Measurements from ENCODE around the gene HHIPL2.

HHIPL2 gene

DNA sequence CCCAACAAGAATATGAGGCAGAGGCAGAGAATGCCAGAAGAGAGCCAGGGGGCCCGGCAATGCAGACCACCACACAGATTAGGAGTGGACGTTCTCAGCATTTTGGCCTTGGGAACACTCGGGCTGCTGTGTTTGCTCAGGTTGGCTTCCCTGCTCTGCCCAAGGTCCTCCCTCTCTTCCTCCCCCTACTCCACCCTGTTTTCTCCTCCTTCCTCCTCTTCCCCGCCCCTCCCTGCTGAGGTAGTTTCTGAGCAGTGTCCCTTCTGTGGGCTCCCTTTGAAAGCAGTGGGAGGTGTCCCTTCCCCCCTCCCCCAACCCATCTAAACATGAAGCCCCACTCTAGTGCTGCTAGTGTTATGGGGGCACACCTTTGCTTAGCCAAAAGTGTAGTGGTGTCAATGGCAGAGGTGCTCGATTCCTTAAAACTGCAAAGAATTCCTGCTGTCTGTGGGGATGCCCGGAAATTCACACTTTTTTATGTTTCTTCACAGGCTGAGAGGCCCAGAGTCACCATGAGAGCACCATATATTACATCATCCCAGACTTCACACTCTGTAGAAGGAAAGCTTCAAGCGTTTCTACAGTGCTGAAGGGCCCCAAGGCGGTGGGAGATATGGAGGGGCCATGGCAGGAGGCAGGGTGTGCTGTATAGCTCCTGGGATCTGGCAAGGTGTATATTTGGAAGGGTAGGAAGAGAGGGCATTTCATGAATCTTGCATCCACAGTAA lies at the start of gene HHIPL2:
Gene HHIPL2, minus strand, starts transcription at position 161 of the 728 bp plus-strand sequence. Its CDS starts 60 bp downstream, at position 101.
- DNase-seq (ENCODE audit: low read depth) = no peak

DNA sequence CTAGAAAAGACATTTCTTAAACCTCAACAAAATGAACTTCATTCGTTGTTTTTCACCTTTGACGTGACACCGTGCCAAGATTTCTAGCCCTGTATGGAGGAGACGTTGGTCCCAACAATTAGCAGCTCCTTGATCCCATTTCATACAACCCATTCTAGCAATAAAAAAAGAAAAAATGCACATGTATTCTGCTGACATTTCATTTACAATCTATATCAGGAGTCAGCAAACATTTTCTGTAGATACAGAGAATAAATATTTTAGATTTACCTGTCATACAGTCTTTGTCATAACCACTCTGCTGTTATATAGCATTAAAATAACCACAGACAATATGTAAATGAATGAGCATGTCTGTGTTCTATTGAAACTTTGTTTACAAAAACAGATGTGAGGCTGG lies 48.8 kb upstream of the HHIPL2 start:
- no peak for DNase-seq (ENCODE audit: low read depth)

DNA sequence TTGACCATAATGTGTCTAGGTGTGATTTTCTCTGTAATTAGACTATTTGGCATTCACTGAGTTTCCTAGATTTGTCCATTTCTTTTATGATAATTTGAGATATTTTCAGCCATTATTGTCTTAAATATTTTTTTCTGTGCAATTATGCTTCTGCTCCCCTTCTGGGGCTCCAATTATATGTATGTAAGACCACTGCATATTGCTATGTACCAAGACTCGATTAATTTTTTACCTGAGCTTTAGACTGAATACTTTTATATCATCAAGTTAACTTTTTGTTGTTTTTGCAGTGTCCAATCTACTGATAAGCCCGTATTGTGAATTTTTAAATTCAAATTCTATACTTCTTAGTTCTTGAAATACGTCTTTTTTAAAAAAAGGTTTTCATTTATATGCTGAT lies 46.9 kb upstream of the HHIPL2 start:
- DNase-seq (ENCODE audit: low read depth) = no peak

DNA sequence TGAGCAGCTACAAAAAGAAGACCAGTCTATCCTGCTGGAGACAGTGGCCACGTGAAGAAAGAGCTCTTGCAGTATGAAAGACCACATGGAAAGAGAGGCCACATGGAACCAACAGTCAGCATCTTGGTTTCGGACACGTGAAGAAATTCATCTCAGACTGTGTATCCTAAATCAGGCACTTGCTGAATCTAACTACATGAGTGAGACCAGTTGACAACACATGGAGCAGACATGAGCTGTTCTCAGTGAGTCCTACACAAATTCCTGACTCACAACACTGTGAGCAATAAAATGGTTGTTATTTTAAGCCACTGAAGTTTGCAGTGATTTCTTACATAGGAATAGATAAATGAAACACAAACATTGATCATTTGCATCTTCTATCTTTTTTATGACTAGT lies 44.3 kb upstream of the HHIPL2 start:
- no peak for DNase-seq (ENCODE audit: low read depth)

DNA sequence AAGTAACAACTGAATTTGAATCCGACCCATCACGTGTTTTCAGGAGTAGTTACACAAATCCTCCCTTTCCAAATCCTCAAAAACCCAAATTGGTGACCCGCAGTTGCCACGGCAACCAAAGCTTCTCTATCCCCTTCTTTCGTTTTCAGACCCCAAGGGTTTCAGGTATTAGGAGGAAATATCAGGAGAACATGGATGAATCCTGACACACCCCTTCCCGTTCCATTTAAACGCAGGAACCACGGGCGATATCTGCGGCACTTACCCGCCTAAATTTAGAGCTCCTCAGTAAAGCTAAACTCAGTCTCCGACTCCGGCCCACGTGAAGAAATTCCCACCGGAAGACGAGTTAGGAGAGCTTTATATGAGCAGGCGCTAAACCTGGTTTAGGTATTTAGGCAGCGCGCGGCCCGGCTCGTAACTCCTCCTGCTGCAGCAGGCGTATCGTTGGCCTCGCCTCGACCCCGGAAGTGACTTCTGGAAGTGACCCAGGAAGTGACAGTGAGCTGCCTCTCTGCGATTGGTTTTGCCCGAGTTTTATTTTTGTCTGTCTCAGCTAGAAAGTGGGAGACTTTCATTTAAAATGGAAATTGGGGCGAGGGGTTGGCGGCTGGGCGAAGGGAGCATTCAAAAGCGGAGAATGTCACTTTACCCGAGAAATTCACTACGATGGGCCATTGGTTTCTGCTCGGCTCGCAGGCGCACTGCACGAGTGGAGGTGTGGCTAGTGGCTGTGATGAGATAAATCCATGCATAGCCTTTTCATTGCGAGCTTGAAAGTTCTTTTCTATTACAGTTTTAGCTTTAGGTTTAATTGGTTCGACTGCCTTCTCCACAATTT lies 41.8 kb upstream of the HHIPL2 start, which contains the start of gene TAF1A:
Gene TAF1A, minus strand, starts transcription at position 472 of the 841 bp plus-strand sequence.
- DNase-seq (ENCODE audit: low read depth) = peak; percentile 75

DNA sequence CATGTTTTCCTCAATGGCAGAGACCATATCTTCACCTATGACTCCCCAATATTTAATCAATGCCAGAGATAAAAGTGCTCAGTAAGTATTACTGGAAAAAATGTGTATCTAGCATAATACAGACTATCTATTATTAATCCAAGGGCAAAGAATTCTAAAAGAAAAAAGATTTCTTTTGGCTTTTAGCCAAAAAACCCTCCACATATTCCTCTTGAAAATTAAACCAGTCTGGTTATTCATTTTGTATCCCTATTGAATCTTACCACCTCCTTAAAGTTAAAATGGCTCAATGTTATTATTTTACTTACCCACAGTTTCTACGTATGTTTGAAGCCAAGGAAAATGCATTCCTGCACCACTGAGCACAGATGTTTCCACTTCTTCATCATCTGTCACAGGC lies 40.2 kb upstream of the HHIPL2 start:
- DNase-seq (ENCODE audit: low read depth) = no peak

DNA sequence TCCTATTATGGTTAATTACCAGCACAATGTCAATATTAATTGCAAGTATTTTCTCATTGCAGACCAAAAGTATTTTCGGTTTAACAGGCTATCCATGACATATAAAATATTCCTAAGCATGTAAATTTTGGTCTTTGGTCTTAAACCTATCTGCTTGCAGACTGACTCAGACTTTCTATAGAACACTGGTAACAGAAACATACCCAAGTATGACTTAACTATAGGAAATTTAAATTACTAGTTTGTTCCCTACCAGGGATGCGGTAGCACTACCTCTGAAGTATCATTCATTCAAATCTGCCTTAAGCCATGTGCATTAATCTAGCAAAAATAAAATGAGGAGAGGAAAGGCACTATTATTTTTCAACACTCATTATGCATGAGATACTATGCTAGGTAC lies 38.9 kb upstream of the HHIPL2 start:
- DNase-seq (ENCODE audit: low read depth) = no peak

DNA sequence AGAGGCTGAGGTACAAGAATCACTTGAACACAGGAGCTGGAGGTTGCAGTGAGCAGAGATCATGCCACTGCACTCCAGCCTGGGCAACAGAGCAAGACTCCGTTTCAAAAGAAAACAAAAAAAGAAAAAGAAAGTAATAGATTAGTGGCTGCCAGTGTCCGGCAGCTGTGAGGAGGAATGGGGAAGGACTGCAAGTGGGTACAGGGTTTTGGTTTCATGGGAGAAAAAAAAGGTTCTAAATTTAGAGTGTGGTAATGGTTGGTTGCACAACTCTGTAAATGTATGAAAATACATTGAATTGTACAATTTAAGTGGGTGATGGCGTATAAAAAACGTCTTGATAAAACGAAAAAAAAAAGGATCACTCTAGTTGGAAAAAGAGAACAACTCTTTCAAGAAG lies 35.2 kb upstream of the HHIPL2 start:
- DNase-seq (ENCODE audit: low read depth) = no peak

DNA sequence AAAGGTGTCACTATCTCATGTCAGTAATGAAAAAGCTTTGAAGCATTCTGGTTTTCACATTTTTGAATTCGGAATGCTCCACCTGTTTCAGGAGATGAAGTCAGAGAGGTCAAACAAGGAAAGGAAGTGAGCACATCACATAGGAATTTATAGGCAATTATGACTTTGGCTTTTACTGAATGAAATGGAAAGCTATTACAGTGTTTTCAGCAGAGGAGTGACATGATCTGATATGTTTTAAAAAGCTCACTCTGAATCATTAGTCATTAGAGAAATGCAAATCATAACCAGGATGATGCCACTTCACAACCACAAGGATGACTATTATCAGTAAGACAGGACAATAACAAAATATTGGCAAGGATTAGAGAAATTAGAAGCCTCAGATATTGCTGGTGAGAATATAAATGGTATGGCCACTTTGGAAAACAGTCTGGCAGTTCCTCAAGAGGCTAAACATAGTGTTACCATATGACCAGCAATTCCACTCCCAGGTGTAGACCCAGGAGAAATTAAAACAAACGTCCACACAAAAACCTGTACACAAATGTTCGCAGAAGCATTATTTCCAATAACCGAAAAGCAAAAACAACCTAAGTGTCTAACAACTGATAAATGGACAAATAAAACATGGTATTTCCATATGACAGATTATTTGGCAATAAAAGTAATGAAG lies 34.3 kb upstream of the HHIPL2 start:
- no peak for DNase-seq (ENCODE audit: low read depth)

DNA sequence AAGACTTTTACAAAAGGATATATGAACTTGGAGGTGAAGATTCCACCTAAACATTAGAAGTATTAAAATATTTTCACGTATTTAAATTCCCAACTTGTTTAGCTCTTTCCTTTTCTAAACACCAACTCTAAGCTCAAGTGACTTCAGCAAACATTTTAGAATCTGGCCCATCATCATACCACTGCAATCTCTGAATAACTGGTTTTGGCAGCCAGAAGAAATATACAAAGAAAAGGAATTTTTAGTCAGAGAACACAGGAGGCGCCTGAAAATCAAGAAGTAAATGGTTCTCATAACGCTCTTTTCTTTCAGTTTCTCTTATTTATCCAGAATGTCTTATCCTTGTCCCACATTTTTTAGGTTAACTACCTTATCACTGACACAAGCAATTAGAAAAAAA lies 31.4 kb upstream of the HHIPL2 start:
- DNase-seq (ENCODE audit: low read depth) = no peak

DNA sequence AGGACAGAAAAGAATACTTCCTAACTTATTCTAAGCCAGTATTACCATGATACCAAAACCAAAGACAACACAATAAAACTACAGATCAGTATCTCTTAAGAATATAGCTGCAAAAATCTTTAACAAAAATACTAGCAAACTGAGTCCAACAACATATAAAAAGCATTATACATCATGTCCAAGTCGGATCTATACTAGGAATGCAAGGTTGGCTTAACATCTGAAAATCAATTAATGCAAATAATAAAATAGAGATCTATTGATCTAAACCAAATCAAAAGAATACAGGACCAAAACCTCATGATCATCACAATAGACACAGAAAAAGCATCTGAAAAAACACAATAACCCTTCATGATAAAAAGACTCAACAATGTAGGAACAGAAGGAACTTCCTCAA lies 22.9 kb upstream of the HHIPL2 start:
- DNase-seq (ENCODE audit: low read depth) = no peak

DNA sequence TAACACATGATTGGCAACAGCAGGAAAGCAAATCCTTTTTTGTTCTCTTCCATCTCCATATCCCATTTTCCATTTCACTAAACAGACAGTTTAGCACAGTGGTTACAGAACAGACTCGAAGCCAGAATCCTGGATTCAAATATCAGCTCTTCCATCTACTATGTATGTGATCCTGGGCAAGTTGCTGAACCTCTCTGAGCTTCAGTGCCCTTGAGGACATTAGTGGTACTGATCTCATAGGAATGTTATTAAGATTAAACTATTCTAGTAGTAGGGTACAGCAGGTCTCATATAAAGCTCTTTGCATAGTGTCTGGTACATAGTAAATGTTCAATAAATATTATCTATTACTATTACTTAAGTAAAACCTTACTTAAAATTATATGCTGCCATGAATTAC lies 13.8 kb upstream of the HHIPL2 start:
- DNase-seq (ENCODE audit: low read depth) = no peak

DNA sequence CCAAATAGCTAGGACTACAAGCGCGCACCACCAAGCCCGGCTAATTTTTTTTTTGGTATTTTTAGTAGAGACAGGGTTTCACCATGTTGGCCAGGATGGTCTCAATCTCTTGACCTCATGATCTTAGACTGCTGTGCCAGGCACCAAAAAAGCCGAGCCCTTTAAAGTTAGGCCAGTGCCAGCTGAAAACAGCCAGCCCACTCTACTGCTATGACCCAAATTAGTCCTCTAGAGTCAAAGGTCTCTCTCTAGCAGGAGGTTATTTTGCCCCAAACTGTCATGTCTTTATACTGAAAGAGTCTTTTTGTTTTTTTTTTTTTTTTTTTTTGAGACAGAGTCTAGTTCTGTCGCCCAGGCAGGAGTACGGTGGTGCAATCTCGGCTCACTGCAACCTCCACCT lies 9.7 kb upstream of the HHIPL2 start:
- no peak for DNase-seq (ENCODE audit: low read depth)

DNA sequence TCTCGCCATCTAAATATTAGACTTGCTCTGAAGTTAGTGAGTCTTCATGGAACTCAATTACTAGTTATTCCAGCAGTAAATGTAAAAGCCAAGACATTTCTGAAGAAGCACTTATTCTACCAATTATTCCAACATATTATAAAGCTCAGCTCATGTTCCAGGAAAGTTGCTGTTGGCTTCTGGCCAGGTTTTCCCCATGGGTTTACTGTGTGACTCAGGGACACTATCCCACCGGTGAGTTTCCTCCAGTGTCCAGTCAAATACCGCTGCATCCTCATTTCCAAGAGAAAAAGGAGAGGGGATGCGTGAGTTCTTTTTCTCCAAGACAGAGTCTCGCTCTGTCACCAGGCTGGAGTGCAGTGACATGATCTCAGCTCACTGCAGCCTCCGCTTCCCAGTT lies 9.2 kb upstream of the HHIPL2 start:
- no peak for DNase-seq (ENCODE audit: low read depth)

DNA sequence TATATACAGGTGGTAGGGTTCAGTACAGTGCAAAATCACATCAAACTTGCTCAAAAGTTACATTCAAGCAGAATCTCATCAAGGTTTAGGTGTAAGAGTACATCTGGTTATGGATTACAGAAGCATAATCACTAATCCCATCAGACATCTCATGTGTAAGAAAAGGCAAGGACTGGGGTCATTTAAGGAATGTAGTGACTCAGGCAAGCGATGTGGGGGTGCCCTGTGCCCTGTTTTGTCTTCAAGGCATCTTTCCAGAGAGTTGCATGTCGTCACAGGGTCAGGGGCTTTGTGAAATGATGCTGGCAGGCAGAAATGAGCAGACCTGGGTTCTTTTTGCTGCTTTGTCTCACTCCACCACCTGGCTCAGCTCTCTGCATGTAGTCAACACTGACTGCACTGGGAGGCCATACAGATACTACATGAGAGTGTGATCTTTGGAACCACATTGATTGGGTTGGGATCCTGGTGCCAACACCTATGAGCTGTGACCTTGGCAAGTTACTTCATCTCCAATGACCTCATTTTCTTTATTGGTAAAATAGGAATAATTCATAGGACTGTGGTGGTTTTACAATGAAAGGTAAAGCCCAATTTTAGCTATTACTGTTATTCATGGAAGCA lies 8.2 kb upstream of the HHIPL2 start:
- DNase-seq (ENCODE audit: low read depth) = no peak

DNA sequence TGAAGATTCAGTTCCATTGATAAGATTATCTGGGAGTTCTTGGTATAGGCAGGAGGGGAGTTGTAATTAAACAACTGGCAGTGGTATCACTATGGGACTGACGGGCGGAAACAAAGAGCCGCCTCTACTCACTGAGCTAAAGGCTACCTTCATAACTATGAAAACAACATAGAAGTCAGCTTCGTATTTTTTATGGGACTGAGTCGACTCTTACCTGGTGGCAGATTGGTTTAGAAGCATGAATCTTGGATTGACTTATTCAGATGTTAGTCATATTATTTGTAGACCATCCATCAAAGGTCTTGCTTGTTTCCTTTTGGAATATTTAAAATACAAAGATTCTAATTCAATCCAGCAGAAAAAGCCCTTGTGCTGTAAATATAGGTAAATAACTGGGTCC lies 6.3 kb upstream of the HHIPL2 start:
- DNase-seq (ENCODE audit: low read depth) = no peak

DNA sequence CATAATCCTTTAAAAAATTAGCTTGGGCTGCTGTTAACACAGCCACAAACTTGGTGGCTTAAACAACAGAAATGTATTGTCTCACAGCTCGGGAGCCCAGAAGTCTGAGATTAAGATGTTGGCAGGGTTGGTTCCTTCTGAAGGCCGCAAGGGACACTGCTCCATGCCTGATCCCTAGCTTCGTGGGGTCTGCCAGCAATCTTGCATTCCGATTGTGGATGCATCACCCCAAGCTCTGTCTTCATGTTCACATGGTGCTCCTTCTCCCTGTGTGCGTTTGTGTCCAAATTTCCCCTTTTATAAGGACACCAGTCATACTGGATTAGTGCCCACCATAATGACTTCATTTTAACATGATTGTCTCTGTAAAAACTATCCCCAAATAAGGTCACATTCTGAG lies 5.0 kb upstream of the HHIPL2 start:
- DNase-seq (ENCODE audit: low read depth) = no peak

DNA sequence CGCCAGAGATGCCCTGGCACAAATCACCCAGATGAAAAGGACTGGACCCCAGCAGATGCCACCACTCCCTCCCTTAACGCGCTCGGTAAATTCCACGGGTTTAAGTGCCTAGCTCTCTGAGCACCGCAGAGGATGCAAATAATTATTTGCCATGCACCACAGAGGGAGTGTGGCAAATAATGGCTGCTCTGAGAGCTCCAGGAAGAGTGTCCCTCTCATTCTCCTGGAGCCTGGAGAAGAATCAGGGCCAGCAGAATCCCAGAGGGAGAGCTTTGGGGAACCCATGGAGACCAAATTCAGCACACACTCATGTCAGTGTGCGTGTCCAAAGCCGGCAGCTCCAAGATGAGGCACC lies 667 bp downstream of the HHIPL2 start:
- no peak for DNase-seq (ENCODE audit: low read depth)

DNA sequence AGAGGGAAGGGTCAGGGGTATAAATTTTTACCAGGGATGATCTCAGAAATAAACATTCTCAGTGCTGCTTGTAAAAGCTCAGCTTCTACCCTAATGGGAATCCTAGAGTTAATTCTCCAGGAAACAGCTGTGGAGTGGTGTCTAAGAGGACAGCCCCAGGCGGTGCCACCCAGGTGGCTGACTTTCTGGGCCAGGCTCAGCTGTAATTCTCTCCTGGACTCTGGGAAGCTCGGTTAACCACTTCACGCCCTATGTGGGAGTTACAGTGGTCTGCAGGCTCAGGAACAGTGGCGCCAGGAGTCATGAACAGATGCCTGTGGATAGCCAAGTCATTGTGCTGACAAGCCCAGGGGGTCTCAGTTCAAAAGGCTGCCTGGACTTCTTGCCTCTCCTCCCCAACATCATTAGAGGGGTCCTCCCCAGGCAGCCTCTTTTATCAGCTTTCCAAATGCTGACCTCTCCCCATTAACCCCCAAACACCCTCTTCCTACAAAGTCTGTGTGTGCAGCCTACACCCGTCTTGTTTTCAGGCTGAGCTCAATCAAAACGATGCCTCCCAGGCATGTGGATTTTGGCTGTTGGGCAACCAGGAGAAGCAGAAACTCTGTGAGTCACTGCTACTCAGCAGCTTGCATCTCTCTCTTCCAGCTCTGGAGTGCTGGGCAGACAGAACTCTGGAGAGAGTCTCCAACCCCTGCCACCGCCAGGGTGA lies 1.2 kb downstream of the HHIPL2 start:
- no peak for DNase-seq (ENCODE audit: low read depth)

DNA sequence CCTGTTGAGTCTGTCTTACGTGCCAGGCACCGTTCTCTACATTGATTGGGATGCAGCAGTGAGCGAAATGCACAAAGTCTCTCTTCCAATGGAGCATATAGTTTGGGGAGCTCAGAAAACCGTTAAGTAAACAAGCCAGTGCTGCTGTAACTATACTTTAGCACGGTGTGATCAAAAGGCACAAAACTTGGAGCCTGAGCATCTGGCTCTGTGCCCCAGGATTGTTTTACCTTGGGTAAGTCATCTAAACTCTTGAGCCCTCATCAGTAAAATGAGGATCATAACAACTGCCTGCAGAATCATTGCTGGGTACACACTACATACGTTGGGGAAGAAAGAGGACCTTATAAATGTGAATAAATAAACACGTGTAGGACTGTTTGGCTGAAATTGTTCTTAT lies 1.8 kb downstream of the HHIPL2 start:
- DNase-seq (ENCODE audit: low read depth) = no peak

DNA sequence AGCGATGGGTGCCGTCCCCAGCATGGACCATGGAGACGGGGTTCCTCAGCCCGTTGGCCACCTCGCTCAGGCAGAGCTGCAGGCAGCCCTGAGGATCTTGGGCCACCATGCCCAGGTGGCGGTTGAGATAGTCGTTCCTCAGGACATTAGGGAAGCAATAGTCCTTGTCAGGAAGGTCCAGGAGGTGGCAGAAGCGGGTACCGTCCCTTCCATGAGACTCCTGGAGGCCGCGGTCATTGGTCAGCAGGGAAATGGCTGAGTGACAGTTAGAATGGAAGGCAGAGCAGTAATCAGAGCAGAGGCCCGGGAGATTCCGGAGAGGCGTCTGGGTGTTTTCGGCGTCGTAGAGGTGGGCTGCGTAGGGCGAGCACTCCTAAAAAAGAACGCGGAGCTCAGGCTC lies 4.1 kb downstream of the HHIPL2 start:
- no peak for DNase-seq (ENCODE audit: low read depth)

DNA sequence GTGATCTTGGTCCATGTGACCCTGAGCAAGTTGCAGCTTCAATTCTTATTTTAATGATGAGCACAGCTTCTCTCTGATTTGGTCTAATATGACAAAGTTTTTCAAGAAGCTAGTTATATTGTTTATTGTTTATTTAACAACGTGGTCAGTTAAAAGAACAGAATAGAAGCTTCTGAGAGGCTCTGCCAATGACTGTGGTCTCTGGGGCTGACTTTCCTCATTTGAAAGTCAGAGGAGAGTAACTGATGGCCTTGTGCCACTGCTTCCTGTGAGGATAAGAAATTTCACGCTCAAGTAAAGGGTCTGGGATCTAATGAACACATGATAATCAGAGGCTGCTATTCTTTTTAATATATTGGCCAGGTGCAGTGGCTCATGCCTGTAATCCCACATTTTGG lies 7.3 kb downstream of the HHIPL2 start:
- no peak for DNase-seq (ENCODE audit: low read depth)

All from activated T-cell treated with anti-CD3 and anti-CD28 coated beads for 1 hour (primary cell).